Measurements from ENCODE around the gene MACC1.
A peak's percentile ranks its signal among the peaks of the same experiment; 100 is the strongest.
"Not testable (repeated sequence)": the region's sequence is repeated elsewhere in the genome, so short reads cannot be mapped to it uniquely, and the experiment has no call there.

Gene MACC1

DNA sequence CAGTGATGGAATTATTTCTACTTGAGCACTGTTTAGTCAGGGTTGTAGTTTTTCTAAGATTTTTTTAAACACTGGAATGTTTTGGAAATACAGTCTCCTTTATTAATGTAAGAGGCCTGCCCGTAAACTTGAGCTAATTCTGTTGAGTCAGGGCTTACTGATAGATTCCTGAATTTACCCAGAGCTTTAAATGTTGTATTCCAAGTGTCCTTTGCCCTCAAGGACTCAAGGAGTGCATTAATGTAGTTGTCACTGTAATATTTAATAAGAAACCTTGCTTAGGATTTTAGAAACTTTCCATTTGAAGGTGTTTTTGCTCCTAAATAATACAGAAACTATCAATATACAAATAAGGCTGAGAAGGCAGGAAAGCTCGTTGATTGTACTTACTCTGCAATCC lies 89.2 kb downstream of the MACC1 start:
- DNase-seq (ENCODE audit: low spot score), result no peak

DNA sequence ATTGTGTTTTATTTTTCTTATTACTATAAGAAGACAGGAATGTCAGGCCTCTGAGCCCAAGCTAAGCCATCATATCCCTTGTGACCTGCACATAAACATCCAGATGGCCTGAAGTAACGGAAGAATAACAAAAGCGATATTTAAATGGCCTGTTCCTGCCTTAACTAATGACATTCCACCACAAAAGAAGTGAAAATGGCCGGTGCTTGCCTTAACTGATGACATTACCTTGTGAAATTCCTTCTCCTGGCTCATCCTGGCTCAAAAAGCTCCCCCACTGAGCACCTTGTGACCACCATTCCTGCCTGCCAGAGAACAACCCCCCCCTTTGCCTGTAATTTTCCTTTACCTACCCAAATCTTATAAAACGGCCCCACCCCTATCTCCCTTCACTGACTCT lies 91.1 kb downstream of the MACC1 start:
- not testable (repeated sequence) for DNase-seq (ENCODE audit: low spot score)

DNA sequence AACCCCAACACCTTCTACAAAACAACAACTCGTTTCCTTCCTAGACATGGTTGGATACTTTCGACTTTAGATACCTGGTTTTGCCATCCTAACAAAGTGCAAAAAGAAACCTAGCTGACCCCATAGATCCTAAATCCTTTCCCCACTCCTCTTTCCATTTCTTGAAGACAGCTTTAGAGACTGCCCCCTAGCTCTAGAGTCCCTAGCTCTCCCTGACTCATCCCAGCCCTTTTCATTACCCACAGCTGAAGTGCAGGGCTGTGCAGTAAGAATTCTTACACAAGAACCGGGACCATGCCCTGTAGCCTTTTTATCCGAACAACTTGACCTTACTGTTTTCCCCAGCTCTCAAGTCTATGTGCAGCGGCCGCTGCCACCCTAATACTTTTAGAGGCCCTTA lies 93.1 kb downstream of the MACC1 start:
- not testable (repeated sequence) for DNase-seq (ENCODE audit: low spot score)

DNA sequence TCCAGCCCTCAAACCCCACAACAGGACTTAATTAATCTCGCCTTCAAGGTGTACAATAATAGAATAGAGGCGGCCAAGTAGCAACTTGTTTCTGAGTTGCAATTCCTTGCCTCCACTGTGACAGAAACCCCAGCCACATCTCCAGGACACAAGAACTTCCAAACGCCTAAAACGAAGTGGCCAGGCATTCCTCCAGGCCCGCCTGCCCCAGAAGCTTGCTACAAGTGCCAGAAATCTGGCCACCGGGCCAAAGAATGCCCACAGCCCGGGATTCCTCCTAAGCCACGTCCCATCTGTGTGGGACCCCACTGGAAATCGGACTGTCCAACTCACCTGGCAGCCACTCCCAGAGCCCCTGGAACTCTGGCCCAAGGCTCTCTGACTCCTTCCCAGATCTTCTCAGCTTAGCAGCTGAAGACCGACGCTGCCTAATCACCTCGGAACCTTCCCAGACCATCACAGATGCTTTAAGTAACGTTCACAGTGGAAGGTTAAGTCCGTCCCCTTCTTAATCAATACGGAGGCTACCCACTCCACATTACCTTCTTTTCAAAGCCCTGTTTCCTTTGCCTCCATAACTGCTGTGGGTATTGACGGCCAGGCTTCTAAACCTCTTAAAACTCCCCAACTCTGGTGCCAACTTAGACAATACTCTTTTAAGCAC lies 94.4 kb downstream of the MACC1 start:
- DNase-seq (ENCODE audit: low spot score), result not testable (repeated sequence)

DNA sequence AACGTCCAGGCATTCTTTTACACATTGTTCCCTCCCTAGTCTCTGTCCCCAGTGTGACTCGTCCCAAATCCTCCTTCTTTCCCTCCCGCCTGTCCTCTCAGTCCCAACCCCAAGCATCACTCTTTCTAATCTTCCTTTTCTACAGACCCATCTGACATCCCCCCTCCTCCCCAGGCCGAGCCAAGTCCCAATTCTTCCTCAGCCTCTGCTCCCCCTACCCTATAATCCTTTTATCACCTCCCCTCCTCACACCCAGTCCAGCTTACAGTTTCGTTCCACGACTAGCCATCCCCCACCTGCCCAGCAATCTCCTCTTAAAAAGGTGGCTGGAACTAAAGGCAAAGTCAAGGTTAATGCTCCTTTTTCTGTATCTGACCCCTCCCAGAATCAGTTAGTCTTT lies 95.1 kb downstream of the MACC1 start:
- no peak for DNase-seq (ENCODE audit: low spot score)

DNA sequence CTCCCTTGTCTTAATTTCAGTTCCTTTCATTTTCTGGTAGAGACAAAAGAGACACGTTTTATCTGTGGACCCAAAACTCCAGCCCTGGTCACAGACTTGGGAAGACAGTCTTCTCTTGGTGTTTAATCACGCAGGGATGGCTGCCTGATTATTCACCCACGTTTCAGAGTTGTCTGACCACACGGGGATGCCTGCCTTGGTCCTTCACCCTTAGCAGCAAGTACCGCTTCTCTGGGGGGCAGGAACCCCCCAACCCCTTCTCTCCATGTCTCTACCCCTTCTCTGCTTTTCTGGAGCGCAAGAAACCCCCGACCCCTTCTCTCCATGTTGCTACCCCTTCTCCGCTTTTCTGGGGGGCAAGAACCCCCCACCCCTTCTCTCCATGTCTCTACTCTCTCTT lies 95.8 kb downstream of the MACC1 start:
- no peak for DNase-seq (ENCODE audit: low spot score)

DNA sequence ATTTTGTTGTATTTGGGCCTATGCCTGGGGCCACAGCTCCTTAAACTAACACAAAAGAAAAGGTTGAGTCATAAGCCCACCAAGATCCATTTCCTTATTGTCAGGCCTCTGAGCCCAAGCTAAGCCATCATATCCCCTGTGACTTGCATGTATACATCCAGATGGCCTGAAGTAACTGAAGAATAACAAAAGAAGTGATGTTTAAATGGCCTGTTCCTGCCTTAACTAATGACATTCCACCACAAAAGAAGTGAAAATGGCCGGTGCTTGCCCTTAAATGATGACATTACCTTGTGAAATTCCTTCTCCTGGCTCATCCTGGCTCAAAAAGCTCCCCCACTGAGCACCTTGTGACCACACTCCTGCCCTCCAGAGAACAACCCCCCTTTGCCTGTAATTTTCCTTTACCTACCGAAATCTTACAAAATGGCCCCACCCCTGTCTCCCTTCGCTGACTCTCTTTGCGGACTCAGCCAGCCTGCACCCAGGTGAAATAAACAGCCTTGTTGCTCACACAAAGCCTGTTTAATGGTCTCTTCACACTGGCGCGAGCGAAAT lies 96.5 kb downstream of the MACC1 start:
- not testable (repeated sequence) for DNase-seq (ENCODE audit: low spot score)

DNA sequence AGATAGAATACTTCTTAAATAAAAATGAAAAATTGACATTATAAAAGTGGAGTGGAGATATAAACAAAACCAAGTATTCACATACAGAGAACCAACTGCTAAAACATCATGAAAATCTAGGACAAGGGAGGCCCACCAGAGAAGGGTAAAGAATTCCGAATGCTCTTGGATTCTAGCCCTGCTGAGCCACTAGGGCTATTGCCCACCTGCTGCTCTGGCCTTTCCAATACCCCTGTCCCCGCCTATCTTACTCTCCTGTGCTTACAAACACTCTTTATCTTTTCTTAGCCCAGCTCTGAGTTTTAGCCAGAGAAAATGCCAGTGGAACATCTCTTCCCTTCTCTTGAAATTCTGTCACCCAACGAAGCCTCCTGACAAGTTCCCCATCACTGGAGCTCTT lies 100.3 kb downstream of the MACC1 start:
- DNase-seq (ENCODE audit: low spot score), result peak; percentile 24

DNA sequence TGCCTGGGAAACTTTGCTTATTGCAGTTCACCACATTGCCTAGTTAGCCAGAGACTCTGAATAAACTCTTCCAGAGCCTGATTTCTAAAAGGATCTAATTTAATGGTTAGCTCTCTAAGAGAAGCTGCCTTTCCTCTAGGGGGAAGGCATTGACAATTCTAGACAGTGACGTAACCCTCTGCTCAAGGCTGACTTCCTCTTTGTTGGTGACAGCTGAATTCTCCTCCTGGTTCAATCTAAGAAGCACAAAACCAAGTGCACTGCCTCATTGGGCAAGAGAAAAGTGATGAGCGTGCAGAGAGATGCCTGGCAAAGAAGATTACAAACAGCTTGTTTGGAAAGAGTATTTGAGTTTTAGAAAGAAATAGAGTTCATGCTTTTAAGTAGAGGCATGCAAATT lies 102.7 kb downstream of the MACC1 start:
- DNase-seq (ENCODE audit: low spot score), result no peak

DNA sequence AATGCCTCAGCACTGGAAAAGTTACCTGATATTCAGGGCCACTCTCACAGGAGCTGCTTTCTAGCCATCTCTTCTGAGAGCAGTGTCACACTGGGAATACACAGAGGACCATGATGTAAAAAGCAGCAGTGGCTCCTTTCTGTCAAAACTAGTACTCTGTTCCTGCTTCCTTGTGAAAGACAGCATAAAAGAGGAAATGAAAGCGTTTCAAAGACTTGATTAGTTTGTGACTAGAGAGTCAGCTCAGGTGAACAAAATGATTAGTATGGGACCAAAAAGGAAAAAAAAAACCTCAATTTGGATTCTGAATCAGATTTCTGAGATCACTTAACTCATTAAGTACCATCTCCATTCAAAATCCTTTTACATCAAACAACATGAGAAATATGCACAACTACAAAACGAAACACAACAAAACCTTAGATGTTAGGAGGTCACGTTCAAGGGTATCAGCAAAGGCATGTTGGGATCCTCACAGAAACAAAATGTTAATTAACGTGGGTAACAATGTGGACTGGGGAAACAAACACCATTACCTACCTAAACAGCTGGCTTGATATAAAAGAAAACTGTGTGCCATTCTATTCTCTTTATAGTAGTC lies 103.7 kb downstream of the MACC1 start:
- no peak for DNase-seq (ENCODE audit: low spot score)

DNA sequence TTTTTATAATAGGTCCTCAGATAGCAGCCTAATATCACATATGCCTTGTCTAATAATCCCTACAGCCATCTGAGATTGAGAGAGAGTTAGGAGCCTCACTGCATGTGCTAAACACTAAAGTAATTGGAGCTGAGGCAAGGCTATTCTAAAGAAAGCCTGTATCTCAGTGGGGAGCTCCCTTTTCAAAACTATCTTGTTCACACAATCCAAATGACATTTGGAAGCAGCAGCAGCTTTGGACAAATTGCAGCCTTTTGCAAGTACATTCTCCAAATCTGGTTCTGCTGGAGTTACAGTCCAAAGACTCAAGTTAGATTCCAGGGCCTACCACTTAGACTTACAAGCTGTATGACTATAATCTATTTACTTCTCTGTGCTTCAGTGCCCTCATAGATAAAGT lies 104.5 kb downstream of the MACC1 start:
- DNase-seq (ENCODE audit: low spot score), result no peak

DNA sequence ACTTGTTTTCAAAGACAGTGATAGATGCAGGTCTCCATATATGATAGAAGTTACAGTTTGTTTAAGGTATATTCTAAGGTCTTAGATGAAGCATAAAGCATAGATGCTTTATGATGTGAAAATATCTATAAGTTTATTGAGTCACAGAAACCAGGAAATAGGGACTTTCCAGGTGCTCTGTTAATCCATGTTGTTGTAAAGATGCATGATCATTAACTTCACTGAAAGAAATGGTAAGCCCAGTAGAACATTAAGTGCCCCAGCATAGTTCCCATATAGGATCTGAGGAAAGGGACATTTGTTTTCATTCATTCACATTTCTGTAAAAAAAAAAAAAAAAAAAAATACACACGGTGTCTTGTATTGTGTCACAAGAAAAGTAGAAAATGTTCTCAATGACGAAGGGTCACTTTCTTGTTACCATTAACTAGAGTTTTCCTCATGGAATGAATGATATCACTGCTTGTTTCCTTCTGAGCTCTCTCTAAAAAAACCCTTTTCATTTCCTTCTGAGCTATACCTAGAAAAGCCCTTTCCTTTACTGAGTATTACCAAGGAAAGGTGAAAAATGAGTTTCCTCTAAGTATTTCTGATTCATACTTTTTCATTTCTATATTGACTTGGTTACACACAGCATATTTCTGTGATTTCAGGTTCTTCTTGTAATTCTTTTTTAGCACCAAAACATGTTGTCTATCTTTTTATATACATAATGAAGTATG lies 105.2 kb downstream of the MACC1 start:
- DNase-seq (ENCODE audit: low spot score), result no peak

DNA sequence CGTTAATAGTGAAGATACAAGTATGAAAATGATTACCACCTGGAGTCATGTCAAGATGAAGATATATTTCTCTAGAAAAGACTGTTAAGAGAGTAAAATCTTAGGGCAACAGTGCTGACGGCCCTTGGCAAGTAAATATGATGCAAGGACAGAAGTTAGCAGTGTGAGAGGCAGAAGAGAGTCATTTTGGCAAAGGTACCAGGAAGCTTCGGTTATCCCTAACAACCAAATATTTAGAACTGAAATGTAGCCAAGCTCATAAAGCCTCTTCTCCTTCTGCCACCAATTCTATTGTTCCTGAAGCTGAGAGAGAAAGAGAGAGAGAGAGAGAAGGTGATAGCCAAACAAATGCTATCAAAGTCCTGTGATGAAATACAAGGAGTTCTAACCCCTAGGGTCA lies 109.6 kb downstream of the MACC1 start:
- DNase-seq (ENCODE audit: low spot score), result no peak

DNA sequence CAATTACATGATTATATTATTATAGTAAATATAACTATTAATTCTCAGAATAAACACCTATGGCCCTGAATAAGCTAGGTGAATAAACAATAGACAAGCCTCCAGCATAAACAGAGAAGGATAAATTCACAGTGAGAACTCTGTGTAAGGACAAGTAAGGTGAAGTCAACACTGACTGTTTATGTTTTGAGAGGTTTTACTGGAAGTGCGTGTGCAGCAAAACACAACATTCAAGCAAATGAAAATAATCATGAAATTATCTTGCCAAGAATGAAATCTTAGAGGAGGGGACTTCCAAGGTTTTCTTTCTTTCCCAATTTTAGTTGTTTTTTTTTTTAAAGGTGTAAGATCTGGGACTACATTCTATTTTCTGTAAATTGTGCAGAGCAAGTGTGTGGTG lies 112.5 kb downstream of the MACC1 start:
- no peak for DNase-seq (ENCODE audit: low spot score)

DNA sequence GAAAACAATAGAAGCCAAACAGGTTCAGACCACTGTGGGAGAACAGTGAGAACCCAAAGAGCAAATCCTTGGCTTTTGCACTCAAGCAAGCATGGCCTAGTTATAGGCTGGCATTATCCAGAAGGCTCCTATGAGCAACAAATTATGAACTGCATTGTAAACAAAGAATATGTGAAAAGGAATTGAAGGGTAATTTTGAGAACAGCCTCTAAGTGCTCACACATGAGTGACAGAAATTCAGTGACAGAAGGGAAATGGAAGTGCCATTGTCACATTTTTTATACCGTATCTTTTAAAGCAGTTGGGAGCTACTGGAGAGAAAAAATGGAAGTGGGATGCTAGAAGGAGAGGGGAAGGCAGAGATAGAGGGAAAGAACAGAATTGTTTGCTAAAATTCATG lies 114.2 kb downstream of the MACC1 start:
- DNase-seq (ENCODE audit: low spot score), result no peak

DNA sequence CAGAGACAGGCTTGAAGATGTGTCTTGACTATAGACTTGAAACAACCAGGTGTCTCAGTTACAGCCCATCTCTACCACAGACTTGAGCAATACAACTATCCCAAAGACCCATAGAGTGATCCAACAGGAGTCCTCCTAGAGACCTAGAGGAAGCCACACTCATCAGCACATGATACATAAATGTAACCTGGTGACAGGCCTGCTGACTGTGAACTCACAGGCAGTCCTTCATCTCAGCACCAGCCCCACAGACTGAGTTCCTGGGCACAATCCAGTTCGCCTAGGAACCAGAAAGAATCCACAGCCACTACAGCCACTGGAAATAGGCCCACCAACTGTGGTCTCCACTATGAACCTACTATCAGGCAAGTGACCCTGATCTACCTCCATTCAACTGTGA lies 121.3 kb downstream of the MACC1 start:
- no peak for DNase-seq (ENCODE audit: low spot score)

DNA sequence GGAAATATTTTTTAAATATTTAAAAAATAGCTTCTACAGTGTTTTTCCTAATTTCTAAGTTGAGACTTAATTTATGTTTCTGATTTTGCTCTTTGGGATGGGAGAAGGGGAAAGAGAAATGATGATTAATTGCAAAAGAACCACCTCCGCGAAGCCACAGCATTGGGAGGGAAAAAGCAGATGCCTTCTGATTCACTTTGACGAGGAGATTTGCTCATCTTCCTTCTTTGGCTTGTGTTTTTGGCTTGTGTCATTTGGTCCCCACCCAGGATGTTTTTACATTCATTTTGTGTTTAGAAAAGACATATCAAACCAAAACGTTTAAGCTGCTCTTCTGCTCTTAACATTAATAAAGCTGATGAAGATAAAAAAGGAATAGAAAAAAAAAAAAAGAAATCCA lies 121.7 kb downstream of the MACC1 start:
- no peak for DNase-seq (ENCODE audit: low spot score)

DNA sequence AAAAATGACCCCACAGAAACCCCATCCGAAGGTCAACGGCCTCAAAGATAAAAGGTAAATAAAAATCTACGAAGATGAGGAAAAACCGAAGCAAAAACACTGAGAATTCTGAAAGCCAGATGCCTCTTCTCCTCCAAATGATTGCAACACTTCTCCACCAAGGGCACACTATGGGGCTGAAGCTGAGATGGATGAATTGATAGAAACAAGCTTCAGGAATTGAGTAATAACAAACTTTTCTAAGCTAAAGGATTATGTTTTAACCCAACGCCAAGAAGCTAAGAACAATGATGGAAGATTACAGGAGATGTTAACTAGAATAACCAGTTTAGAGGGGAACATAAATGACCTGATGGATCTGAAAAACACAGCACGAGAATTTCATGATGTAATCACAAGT lies 127.8 kb downstream of the MACC1 start:
- no peak for DNase-seq (ENCODE audit: low spot score)

DNA sequence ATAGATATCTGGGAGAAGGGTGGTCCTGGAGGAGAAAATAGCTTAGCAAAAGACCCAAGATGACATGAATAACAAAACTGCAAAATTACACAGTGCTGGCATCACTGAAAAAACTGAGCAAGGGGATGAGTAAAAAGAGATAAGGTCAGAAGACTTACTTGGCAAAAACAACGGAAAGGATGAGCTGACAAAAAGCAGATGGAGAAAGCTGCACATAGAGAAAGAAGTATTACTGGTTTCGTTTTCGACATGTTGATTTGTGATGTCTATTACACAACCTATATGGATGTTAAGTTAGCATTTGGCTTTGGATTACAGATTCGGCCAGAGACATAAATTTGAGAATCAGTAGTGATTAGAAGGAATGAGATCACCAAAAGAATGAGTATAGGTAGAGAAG lies 132.1 kb downstream of the MACC1 start:
- DNase-seq (ENCODE audit: low spot score), result no peak

All from iPS-NIHi11 (cell line).